ENCODE measurements around the gene MSANTD2.

MSANTD2 gene

GRCh38 chr11:124751741-124752470 is 48.3 kb downstream of the MSANTD2 start, which contains the start of gene VSIG2:
VSIG2 (minus strand) TSS chr11:124752255; CDS start chr11:124752137, 118 bp downstream.
- DNase-seq = no peak

- no peak for DNase-seq
Measured at GRCh38 chr11:124751391-124751740, 48.8 kb downstream of the MSANTD2 start.

GRCh38 chr11:124749912-124750311 is 50.3 kb downstream of the MSANTD2 start:
- no peak for DNase-seq

GRCh38 chr11:124748481-124749343 is 51.5 kb downstream of the MSANTD2 start:
- no peak for DNase-seq

- no peak for DNase-seq
Measured at GRCh38 chr11:124748100-124748418, 52.1 kb downstream of the MSANTD2 start.

GRCh38 chr11:124747406-124748099 is 52.7 kb downstream of the MSANTD2 start:
- DNase-seq = no peak

- DNase-seq = no peak
Measured at GRCh38 chr11:124746621-124747243, 53.5 kb downstream of the MSANTD2 start.

GRCh38 chr11:124745835-124746620 is 54.2 kb downstream of the MSANTD2 start:
- no peak for DNase-seq

GRCh38 chr11:124745270-124745834 is 54.9 kb downstream of the MSANTD2 start:
- DNase-seq = no peak

GRCh38 chr11:124743050-124743449 is 57.2 kb downstream of the MSANTD2 start:
- DNase-seq = no peak

GRCh38 chr11:124742555-124742954 is 57.7 kb downstream of the MSANTD2 start:
- DNase-seq = no peak

- peak; percentile 82 for DNase-seq
Measured at GRCh38 chr11:124740277-124740882, 59.8 kb downstream of the MSANTD2 start.

GRCh38 chr11:124739479-124740276 is 60.5 kb downstream of the MSANTD2 start, which contains the start of gene NRGN:
NRGN (plus strand) TSS chr11:124739942; CDS start chr11:124740085, 143 bp downstream.
- peak; percentile 95 for DNase-seq

- no peak for DNase-seq
Measured at GRCh38 chr11:124738713-124739478, 61.3 kb downstream of the MSANTD2 start.

- no peak for DNase-seq
Measured at GRCh38 chr11:124737638-124738305, 62.4 kb downstream of the MSANTD2 start.

GRCh38 chr11:124736736-124737135 is 63.5 kb downstream of the MSANTD2 start:
- peak; percentile 90 for DNase-seq

- DNase-seq = peak; percentile 100
Measured at GRCh38 chr11:124732230-124732629, 68.0 kb downstream of the MSANTD2 start.

- no peak for DNase-seq
Measured at GRCh38 chr11:124729571-124729970, 70.6 kb downstream of the MSANTD2 start.

- DNase-seq = no peak
Measured at GRCh38 chr11:124728134-124728533, 72.1 kb downstream of the MSANTD2 start.

Measured in GF-D8 (cell line).